HUDEP-2 (cell line): ENCODE results near the gene BCAS4.

Experiments used
- DNase-seq, 76 experiments: peaks; one replicate each; lab custom pipeline; 2025; ENCODE audit not compliant: unreplicated experiment in 76 of 76; lab: John Stamatoyannopoulos, UW

BCAS4 gene

GRCh38 chr20:50848846-50849673 is 54.2 kb downstream of the BCAS4 start:
- DNase-seq: no peak

DNA sequence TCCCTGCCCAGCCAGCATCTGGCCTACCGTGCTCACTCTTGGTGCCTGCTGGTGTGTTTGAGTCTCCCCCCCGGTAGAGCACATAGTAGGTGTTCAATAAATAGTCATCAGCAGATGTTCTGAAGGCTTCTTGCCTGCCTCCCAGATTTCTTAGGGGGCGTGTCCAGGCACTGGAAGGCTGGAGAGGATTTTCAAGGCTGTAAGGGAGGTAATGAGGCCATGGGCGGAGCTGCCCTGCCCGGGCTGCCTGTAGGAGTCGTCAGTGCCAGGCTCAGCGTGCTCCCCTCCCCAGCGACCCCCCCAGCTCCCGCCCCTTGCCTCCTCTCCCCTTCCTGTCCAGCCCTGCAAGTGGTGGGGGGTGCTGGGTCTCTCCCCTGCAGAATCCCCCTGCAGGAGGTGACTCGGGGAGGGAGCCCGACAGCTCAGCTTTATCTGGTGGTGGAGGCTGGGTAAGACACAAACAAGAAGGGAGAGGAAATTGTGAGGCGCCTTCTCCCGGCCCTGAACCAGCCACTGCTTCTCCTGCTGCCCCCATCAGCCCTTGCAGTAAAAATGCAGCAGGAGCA is 55.9 kb downstream of the BCAS4 start:
- peak in 1 of 76 experiments; percentile 2 for DNase-seq

DNA sequence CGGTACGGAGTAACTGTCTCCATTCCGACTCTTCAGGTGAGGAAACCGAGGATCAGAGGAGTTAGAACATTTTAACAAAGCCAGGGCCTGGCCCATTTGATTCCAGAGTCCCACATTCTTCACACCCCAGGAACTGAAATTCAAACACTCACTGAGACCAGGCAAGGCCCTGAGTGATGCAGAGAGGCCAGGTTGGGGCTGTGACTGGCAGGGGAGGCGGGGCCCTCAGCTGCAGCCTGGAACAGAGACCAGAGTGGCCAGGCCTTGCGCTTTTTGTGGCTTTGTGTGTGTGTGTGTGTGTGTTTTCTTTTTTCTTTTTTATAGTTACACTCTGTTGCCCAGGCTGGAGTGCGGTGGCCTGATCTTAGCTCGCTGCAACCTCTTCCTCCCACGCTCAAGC is 57.2 kb downstream of the BCAS4 start:
- DNase-seq: no peak

DNA sequence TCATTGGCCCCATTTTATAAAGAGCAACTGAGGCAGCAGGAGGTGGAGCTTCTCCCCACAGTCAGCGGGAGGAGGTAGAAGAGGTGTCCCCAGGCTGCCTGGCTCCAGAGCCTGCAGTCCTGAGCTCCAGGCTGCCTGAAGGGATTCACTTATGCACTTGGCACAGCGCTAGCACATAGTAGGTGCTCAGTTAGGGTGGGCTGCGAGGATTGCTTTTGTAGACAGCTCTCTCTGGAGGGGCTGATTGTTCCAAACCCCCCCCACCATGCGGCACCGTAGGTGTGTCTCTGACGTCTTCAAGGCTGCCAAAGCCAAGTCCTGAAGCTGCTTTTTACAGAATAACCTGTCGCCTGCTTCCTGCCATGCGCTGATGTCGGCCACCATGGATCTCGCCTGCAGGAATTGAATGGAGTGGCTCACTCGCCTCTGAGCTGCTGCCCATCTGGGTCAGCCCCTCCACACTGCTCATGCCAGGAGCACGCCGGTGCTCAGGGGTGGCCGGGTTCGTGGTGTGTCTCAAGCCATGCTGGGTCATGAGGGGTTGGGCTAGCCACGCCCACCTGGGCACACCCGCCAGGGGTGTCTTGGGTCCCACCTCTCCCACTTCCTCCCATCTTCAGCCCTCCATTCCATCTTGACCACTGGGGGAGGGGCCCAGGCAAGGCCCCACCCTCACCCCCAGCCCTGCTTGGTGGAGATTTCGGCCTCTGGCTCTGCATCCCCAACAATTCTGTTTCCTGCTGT is 59.8 kb downstream of the BCAS4 start:
- no peak for DNase-seq

DNA sequence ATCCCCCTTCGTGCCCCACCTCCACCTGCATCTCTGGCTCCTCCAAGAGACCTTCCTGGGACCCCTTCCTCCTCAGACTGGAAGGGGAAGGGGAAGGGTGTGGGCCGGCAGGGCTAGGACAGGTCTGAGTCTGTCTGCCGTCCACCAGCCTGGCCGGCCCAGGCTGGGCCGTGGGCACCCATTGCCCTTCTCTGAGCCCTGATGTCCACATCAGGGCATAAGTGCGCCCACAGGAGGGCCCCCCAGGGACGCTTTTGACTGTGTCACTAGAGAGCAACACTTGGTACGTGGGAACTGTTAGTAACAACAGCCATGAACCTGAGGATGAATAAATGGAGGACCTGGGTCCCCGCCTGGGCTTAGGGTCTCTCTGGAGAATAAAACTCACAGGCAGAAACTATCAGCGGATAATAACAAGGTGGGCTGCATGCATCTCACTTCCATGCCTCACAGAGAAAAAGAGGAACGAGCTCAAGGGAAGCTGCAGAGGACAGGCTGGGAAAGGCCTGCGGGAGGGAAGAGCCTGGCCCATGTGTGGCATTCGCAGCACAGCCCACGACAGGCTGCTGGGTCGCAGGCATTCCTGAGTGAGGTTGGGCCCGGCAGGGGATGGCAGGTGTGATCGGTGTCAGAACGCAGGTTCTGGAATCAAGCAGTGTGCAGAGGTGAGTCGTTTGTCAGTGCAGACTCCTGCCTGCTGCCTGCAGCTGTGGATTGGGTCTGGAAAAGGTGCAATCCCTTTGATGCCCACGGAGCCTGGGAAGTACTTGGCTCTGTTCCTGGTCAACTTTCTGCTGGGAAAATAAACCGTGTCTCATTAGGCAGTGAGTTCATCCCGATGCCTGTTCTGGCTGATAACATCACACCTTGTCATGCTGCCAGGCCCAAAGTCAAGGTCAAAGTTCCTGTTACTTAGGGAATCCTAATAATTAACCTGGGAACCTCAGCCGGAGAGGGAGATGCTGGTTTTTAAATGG is 60.9 kb downstream of the BCAS4 start:
- DNase-seq: peak in 1 of 76 experiments; percentile 9

- no peak for DNase-seq
These were observed 61.7 kb downstream of the BCAS4 start for GRCh38 chr20:50856475-50857041.

GRCh38 chr20:50857348-50857747 is 62.5 kb downstream of the BCAS4 start:
- no peak for DNase-seq

GRCh38 chr20:50858525-50858924 is 63.7 kb downstream of the BCAS4 start:
- DNase-seq: no peak

DNA sequence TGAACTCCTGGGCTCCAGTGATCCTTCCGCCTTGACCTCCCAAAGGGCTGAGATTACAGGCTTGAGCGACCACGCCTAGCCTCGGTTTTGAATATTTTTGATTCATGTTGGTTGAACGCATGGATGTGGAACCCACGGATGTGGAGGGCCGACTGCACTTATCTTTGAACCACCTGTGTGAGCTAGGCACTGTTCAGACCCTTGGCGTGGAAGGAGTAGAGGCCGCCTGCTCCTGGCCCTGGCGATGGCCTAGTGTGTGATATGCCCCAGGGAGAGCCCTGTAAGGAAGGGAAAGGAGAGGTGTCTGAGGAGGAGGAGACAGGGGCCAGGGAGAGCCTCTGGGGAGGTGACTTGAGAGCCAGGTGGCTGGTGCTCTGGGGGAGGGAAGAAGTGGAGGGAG is 64.3 kb downstream of the BCAS4 start:
- DNase-seq: no peak

DNA sequence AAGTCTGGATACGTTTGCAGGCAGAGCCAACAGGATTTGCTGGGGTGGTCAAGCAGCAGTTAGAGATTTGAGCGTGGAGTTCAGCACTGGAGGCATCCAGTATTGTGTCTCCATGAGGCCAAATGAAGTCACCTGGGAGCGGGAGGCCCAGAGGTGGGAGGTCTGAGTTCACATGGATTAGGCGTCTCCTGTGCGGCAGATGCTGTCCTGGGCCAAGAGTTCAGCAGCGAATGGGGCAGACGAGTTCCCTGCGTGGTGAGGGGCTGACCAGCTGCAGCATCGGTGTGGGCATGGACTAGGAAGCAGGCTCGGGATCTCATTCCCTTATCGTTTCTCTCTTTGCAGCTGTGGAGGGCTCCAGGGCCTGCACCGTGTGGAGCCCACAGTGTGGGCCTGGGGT is 66.2 kb downstream of the BCAS4 start:
- DNase-seq: no peak

GRCh38 chr20:50862546-50862945 is 67.7 kb downstream of the BCAS4 start:
- DNase-seq: no peak

- DNase-seq: no peak
These were observed 70.3 kb downstream of the BCAS4 start for GRCh38 chr20:50865114-50865513.

- no peak for DNase-seq
These were observed 70.7 kb downstream of the BCAS4 start for GRCh38 chr20:50865591-50865990.

DNA sequence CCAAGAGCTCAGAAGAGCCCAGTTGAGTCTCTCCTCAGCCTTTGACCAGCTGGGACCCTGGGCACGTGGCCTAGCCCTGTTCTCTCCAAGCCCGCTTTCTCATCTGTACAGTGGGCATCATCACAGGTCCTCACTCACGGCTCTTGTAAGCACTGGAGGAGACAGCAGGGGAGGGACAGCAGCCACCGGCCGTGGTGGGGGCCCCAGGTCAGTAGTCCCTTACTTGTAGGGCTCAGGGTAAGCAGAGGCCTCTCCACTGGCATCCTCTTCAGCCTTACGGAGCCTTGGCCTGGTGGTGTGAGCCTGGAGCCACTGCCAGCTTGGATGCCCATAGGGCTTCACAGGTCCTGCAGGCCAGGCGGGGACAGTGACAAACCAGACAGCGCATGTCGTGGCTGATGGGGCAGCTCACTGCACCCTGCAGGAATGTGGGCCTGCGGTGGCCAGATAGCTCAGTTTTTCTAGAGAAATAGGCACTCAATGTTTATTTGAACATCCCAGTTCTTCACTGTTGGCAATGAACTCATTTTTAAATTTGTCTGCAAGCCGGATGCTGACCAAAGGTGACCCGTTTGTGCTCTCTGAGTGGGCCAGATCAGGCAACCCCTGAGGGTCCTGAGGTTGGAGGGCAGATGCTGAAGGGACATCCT is 71.3 kb downstream of the BCAS4 start:
- no peak for DNase-seq

DNA sequence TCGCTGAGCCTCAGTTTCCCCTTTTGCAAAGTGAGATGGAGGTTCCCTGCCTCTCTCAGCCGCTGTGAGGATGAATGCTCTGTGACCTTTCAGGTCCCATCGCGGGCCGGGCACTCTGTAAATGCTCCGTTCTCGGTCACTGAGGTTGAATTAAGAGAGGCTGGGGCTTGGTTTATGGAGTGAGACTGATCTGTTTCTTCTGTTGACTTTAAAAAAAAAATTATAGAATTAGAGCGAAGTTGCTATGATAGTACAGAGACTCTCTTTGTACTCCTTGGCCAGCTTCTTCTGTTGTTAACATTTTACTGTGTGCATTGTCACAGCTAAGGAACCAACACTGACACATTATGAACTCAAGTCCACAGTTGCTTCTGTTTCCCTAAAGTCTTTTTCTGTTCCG is 72.0 kb downstream of the BCAS4 start:
- no peak for DNase-seq

GRCh38 chr20:50867805-50868204 is 72.9 kb downstream of the BCAS4 start:
- no peak for DNase-seq

DNA sequence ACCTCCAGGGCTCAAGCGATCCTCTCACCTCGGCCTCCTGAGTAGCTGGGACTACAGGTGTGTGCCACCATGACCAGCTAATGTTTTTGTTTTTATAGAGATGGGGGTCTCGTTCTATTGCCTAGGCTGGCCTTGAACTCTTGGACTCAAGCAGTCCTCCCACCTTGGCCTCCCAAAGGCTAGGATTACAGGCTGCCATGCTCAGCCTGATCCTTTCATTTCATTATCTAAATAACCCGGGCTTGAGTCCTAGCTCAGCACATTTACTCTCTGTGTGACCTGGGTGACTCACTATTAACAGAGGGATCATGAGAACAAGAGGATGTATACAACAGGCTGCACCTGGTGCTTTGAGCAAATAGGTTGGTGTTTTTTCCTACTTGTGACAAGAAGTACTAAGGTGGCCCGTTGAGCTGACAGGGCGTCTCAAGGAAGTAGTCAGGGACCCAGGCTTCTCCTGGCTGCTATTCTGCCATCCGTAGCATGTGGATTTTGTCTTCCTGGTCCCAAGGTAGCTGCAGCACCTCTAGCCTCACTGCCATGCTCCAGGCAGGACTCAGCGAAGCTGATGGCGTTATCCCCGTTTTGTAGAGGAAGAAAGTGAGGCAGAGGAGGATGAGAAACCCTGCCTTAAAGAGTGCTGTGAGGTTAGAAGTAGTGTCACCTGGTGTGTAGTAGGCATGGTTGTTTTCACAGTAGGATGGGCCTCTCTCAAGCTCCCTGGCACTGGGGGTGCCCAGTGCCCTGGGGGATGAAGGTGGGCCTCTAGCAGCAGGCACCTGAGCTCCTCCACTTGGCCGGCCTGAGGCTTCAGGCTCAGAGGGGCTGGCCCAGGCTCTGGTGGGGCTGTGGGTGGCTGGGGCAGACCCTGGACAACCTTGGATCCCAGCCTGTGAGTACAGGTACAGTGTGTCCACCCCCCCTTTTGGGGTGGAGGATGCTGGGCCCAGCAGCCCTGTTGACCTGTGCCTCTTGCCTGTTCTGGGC is 73.9 kb downstream of the BCAS4 start:
- no peak for DNase-seq

DNA sequence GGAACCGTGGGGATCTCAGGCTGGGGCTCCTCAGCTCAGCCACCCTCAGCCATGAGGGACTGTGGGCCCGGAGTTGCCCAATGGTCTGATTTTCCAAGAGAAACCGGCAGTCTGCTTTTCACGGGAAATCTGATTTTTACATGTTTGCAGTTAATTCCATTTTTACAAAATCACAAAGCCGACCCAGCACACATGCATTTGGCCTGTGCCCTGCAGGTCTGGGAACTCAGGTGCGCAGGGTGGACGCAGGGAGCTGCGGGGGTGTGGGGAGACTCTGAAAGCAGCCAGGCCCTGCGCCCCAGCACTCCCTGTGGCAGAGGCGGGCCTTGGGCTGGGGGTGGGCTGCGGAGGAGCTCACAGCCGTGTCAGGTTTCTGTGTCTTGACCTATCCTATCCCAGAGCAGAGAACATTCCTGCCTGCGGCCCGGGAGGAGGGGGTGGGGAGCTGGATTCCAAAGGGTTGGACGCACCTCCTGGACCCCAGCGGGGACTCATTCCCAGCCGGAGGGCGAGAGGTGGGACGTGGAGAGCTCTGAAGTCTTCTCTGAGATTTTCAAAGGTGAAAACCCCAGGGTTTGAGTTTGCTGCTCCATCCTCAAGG is 75.8 kb downstream of the BCAS4 start:
- DNase-seq: no peak
